PFSK-1 (cell line): Measurements from ENCODE around the gene SF3A1.
A peak's percentile ranks its signal among the peaks of the same experiment; 100 is the strongest.

Source experiments
- FOXP2 ChIP-seq: optimal IDR thresholded peaks from 2 replicates; pipeline ENCODE3; 2011; ENCODE audit warnings: borderline replicate concordance, control low read depth, inconsistent platforms; ENCODE audit not compliant: insufficient read depth; ENCODE audit errors: extremely low read length, extremely low read depth
- POLR2AphosphoS5 ChIP-seq: IDR thresholded peaks from 2 replicates; pipeline ENCODE4 v1.6.1; 2012; ENCODE audit warnings: low read depth, mild to moderate bottlenecking, control low read depth, low read length, moderate library complexity
- SIN3A ChIP-seq: IDR thresholded peaks from 2 replicates; pipeline ENCODE4 v1.6.1; 2012; ENCODE audit warnings: mild to moderate bottlenecking, low read length, moderate library complexity, borderline replicate concordance; ENCODE audit not compliant: insufficient read depth
- TAF1 ChIP-seq: IDR thresholded peaks from 2 replicates; pipeline ENCODE4 v1.6.1; 2012; ENCODE audit warnings: low read length, control low read depth, borderline replicate concordance; ENCODE audit not compliant: insufficient read depth
- TF ChIP-seq, protein P1 (sequence below), 2 experiments: IDR thresholded peaks; 2 replicates each; pipeline versions ENCODE4 v1.6.1 to v1.8.0; 2011 to 2012; ENCODE audit warnings: low read depth in 2 of 2, low read length in 2 of 2, control low read depth in 1 of 2, inconsistent platforms in 1 of 2, mild to moderate bottlenecking in 1 of 2, moderate library complexity in 1 of 2; ENCODE audit not compliant: insufficient read depth in 1 of 2

Gene SF3A1

DNA sequence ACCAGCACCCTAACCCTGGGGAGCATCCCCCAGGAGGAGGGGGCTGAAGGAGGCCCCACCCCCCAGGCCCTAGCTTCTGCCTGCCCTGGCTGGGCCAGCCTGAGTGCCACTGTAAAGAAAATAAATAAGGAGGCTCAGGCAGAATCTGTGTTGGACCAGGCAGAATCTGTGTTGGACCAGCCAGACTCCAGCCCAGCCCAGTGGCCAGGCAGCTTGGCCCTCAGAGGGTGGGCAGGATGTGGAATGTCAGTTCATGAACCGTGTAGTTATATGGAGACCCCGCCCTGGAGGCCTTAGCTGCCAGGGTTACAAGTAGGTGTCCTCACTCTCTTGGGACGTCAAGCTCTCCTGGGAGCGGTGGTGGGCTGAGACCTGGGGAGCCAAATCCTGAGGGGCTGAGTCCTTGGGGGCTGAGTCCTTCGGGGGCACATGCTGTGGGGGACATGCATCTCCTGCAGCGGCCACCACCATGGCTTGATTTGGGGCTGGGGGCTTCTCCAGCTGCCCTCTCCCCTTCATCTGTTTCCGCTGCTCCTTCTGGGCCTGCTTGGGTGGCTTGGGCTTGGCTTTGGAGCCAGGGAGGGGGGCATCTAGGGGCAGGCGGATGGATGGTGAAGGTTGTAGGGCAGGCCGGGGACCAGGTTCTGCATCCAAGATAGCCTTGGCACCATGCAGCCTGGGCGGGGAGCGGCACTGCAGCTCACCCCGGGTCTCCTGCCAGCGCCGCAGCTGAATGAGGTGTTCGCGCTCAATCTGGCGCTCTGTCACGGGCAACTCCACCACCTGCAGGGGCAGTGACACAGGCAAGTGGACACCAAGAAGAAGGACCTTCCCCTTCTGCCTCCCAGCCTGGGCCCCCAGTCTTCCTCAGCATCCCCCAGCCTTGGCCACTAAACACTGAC is 64.4 kb downstream of the SF3A1 start:
- TF ChIP-seq TAF1 (no peak), POLR2AphosphoS5 (no peak), SIN3A (no peak), FOXP2 (no peak)
- TF ChIP-seq, protein P1, sequence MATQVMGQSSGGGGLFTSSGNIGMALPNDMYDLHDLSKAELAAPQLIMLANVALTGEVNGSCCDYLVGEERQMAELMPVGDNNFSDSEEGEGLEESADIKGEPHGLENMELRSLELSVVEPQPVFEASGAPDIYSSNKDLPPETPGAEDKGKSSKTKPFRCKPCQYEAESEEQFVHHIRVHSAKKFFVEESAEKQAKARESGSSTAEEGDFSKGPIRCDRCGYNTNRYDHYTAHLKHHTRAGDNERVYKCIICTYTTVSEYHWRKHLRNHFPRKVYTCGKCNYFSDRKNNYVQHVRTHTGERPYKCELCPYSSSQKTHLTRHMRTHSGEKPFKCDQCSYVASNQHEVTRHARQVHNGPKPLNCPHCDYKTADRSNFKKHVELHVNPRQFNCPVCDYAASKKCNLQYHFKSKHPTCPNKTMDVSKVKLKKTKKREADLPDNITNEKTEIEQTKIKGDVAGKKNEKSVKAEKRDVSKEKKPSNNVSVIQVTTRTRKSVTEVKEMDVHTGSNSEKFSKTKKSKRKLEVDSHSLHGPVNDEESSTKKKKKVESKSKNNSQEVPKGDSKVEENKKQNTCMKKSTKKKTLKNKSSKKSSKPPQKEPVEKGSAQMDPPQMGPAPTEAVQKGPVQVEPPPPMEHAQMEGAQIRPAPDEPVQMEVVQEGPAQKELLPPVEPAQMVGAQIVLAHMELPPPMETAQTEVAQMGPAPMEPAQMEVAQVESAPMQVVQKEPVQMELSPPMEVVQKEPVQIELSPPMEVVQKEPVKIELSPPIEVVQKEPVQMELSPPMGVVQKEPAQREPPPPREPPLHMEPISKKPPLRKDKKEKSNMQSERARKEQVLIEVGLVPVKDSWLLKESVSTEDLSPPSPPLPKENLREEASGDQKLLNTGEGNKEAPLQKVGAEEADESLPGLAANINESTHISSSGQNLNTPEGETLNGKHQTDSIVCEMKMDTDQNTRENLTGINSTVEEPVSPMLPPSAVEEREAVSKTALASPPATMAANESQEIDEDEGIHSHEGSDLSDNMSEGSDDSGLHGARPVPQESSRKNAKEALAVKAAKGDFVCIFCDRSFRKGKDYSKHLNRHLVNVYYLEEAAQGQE (IDR thresholded peaks at IDR 0.05; ENCODE audit: insufficient read depth in 1 of 2, low read depth in 2 of 2, low read length in 2 of 2): no peak

DNA sequence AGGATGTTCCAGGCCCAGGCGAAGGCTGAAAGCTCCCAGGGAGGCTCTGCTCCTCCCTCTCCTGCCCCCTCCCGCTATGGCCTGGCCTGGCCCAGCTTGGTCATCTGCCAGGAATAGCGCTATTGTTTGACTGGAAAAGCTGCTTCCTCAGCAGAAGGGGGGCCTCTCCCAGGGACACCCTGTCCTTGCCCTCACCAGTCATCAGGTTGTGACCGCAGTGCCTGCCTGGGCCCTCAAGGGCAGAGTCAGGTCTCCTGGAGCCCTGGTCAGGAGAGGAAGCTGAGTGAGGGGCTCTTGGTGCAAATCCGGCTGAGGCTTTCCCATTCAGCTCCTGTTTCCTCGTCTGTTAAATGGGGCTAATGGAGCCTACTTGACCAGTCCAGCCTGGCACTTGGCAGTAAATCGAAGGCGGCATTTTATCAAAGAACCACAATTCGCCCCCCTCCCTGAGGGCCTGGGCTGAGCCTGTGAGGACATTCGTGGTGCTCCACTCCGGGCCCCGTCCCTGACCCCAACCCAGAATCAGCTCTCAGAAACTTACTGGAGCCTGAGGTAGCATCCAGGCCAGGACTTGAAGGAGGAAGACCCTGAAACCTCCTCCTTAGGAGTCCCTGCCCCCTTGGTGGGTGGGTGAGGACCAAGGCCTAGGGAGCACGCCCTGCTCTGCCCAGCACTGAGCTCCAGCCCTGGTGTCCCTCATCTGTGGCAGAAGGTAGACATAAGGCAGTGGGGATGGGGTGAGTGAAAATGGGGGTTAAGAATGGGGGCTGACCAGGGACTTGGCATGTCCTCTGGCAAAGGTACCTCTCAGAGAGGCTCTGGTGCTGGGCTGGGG is 65.4 kb downstream of the SF3A1 start:
- no peak for TF ChIP-seq SIN3A
- no peak for TF ChIP-seq POLR2AphosphoS5
- TF ChIP-seq TAF1: no peak
- no peak for TF ChIP-seq FOXP2
- TF ChIP-seq, protein P1 (IDR thresholded peaks at IDR 0.05; ENCODE audit: insufficient read depth in 1 of 2, low read depth in 2 of 2, low read length in 2 of 2): no peak

DNA sequence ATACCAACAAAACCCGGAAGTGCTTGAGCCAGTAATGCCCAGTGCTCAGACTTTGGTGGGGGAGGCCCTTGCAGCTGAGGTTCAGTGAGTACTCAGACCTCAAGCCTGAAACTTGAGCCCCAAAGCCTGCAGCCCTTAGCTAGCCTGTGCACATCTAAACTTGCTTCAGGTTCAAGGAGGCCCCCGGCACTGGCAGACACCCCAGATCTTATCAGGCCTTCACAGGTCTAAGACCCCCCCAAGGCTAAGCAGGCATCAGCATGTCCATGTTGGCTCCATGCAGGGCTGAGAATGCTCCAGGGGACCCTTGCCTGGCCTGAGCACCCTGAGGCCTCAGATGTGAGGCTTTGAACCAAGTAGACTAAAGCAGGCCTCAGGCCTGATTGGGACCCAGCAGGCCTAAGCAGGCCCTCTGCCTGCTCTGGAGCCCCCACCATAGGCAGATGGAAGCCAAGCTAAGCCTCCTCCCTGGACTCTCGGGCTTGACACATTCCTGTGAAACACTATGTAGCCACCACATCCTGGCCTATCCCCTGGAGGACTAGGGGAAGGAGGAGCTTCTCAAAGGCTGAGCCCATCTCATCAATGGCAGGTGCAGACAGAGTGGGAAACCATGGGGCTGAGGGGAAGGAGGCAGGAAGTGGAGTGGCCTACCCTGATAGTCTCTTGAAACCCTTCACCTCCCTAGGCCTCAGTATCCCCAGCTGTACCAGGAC is 66.2 kb downstream of the SF3A1 start:
- no peak for TF ChIP-seq POLR2AphosphoS5
- peak; percentile 13 for TF ChIP-seq FOXP2

DNA sequence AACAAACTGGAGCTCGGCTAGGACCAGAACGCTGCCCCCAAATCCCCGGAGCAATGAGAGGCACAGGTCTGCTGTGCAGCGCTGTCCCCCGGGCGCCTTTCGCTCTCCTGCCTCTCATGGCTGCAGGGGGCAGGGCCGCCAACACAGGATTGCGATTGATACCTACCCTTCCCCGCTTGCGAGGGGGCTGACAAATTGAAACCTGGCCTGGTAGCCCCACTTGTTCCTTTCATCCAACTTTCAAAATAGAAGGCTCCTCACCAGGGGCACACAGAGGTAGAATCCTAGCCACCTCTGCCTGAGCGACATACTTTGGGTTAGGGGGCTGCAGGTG is 66.7 kb downstream of the SF3A1 start:
- TF ChIP-seq POLR2AphosphoS5 (no peak), TAF1 (no peak), FOXP2 (no peak)

DNA sequence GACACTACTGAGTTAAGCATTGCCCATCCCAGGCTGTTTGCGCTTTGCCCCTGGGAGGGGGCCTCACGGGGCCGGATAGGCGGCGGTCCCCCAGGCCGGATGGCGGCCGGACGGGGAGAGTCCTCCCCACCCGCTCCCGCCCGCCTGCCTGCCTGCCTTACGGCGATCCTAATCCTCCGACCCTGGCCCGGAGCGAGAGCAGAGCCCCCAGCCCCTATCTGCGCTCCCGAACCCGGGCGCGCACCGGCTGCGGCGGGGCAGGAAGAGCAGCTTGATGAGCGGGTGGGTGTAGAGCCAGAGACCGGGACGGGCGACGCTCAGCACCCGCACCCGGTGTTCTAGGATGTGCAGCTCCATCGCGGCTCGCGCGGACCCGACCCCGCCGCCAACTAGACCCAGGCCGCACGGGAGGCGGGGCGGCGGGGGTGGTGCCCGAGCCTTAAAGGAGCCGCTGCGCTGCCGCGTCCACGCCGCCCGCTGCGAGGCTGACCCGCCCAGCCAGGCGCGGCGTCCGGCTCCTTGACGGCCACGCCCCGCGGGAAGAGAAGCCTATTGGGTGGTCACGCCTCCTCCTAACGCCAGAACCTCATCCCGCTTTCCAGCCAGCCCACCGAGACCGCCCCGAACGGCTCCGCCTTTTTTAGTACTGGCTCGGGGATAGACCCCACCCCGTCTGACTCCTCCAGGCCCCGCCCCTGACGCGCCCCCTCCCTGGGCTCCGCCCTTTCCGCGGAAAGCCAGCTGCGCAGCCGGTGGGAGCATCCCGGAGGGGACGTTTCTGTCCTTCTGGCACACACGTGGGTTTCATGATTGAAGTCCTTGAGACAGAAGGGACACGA is 67.3 kb downstream of the SF3A1 start, which contains the start of gene CASTOR1:
TSS of gene CASTOR1 (minus strand) at position 365 of the 839 bp plus-strand sequence. CDS start at position 357, 8 bp downstream.
- TF ChIP-seq TAF1 (no peak), SIN3A (no peak; the same call in 1 of the 2 replicates), FOXP2 (peak; percentile 48)
- TF ChIP-seq, protein P1 (IDR thresholded peaks at IDR 0.05; ENCODE audit: insufficient read depth in 1 of 2, low read depth in 2 of 2, low read length in 2 of 2): no peak
